ENCODE results near the gene BDH1.
A peak's percentile ranks its signal among the peaks of the same experiment; 100 is the strongest.
"Not testable (repeated sequence)": the region's sequence is repeated elsewhere in the genome, so short reads cannot be mapped to it uniquely, and the experiment has no call there.

The BDH1 gene

GRCh38 chr3:197521277-197522182 lies 34.2 kb downstream of the BDH1 start:
- CTCF ChIA-PET, result interaction anchor here (0.8 to 2.2 kb wide), 5 partner anchors 11 to 299 kb away, joined by 3 to 17 read pairs (median 4); no protein-coding TSS in a partner anchor

GRCh38 chr3:197520311-197521276 lies 35.2 kb downstream of the BDH1 start:
- CTCF ChIA-PET, result interaction anchor here (0.8 to 2.2 kb wide), 5 partner anchors 10 to 298 kb away, joined by 3 to 17 read pairs (median 4); no protein-coding TSS in a partner anchor
- DNase-seq (ENCODE audit: low read depth, low spot score), result no peak
- POLR2A ChIA-PET, result interaction anchor here (0.6 to 1.1 kb wide), 2 partner anchors 63 to 153 kb away, joined by 3 to 6 read pairs; no protein-coding TSS in a partner anchor
- no peak for TF ChIP-seq CTCF (IDR thresholded peaks at IDR 0.05; ENCODE audit: insufficient read depth, low read length, missing control alignments)
- no peak overlapping the region for H3K4me3 ChIP-seq (ENCODE audit: low read depth, low read length)

More at GRCh38 chr3:197521277-197522182, 34.2 kb downstream of the BDH1 start:
- no peak for TF ChIP-seq CTCF (IDR thresholded peaks at IDR 0.05; ENCODE audit: insufficient read depth, low read length, missing control alignments)
- no peak overlapping the region for H3K4me3 ChIP-seq (ENCODE audit: low read depth, low read length)
- POLR2A ChIA-PET, result interaction anchor here (0.6 to 1.1 kb wide), 2 partner anchors 64 to 154 kb away, joined by 3 to 6 read pairs; no protein-coding TSS in a partner anchor
- no peak for DNase-seq (ENCODE audit: low read depth, low spot score)

- CTCF ChIA-PET, result interaction anchor here (2.2 kb wide), 1 partner anchor 9 kb away, joined by 17 read pairs; no protein-coding TSS in a partner anchor
- TF ChIP-seq CTCF (IDR thresholded peaks at IDR 0.05; ENCODE audit: insufficient read depth, low read length, missing control alignments), result peak; percentile 4
- DNase-seq (ENCODE audit: low read depth, low spot score), result no peak
- POLR2A ChIA-PET, result no interaction called here
- H3K4me3 ChIP-seq (ENCODE audit: low read depth, low read length), result no peak overlapping the region
These were observed 36.0 kb downstream of the BDH1 start for GRCh38 chr3:197519801-197520211.

- H3K4me3 ChIP-seq (ENCODE audit: low read depth, low read length), result no peak overlapping the region
- DNase-seq (ENCODE audit: low read depth, low spot score), result no peak
- ChIA-PET POLR2A (no interaction called here), CTCF (no interaction called here)
- no peak for TF ChIP-seq CTCF (IDR thresholded peaks at IDR 0.05; ENCODE audit: insufficient read depth, low read length, missing control alignments)
These were observed 36.8 kb downstream of the BDH1 start for GRCh38 chr3:197518881-197519421.

- POLR2A ChIA-PET; H3K4me3 ChIP-seq (ENCODE audit: low read depth, low read length); CTCF ChIA-PET; DNase-seq (ENCODE audit: low read depth, low spot score): not testable (repeated sequence)
These were observed 37.7 kb downstream of the BDH1 start for GRCh38 chr3:197517922-197518683.

GRCh38 chr3:197516890-197517606 lies 38.7 kb downstream of the BDH1 start:
- CTCF ChIA-PET, result interaction anchor here (1.1 to 1.2 kb wide), 2 partner anchors 16 to 294 kb away, joined by 5 to 6 read pairs; no protein-coding TSS in a partner anchor
- POLR2A ChIA-PET; H3K4me3 ChIP-seq (ENCODE audit: low read depth, low read length); DNase-seq (ENCODE audit: low read depth, low spot score): not testable (repeated sequence)
